ENCODE results near the gene MAPKAP1.

MAPKAP1 gene

DNA sequence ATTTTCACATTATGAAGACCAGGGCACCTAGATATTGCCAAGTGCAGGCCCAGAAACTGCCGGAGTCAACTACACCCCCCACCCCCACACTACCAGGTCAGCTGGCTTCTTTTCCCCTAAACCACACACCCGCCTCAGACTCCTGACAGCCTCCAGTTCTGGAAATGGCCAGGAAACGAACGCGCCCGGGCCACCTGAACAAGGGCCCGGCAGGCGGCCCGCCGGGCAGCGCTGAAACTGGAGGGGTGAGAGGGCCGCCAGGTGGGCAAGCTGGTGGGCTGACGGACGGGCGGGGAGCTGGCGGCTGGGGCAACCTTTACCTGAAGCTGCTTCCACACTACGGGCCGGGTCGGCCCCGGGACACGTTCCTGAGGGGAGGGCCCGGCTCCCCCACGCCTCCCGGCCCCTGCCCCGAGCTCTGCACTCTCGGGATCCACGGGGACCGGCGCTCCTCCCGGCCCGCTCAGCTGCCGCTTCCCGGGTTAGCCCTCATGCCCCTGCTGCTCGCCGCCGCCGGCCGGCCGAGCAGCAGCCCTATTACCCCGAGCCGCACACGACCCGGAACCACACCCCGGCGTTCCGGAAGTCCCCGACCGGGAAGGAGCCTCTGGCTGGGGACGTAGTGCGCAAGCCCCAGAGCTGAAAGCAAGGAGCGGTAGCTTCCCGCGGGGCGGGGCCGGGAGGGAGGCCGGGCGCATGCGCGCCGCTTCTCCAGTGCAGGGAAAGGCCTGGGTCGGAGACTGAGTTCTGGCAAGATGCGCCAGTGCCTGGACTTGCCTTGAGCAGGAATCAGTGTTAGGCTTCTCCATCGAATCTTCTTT lies at the start of gene MAPKAP1:
Gene MAPKAP1 (minus strand): TSS at position 558 of the 821 bp plus-strand sequence. CDS start 34,634 bp downstream, outside the sequence.
- peak within 1 kb of the TSS; percentile 85 for H3K4me3 ChIP-seq (ENCODE audit: low read length)
- H3K27ac ChIP-seq (ENCODE audit: low read depth, low read length) = peak within 1 kb of the TSS; percentile 72

GRCh38 chr9:125756518-125756917 lies 49.5 kb upstream of the MAPKAP1 start:
- no peak overlapping the region for H3K9ac ChIP-seq (ENCODE audit: low read length)
- H3K4me3 ChIP-seq (ENCODE audit: low read length) = no peak overlapping the region
- no peaks in the 10 kb centered on the region for H3K27me3 ChIP-seq (ENCODE audit: control insufficient read depth, insufficient read depth, low read length)
- no peak overlapping the region for H3K27ac ChIP-seq (ENCODE audit: low read depth, low read length)
- peaks cover 21% of the 10 kb centered on the region for H3K4me1 ChIP-seq (ENCODE audit: control insufficient read depth, insufficient read depth, low read length)
- H3K36me3 ChIP-seq (ENCODE audit: control insufficient read depth, insufficient read depth, low read length) = no peaks in the 10 kb centered on the region

More for the DNA sequence above, at the start of gene MAPKAP1:
- Histone ChIP-seq H3K27me3 (ENCODE audit: control insufficient read depth, insufficient read depth, low read length) (no peaks in the 10 kb centered on the region), H3K4me1 (ENCODE audit: control insufficient read depth, insufficient read depth, low read length) (peaks cover 4% of the 10 kb centered on the region), H3K9ac (ENCODE audit: low read length) (peak within 1 kb of the TSS; percentile 69), H3K36me3 (ENCODE audit: control insufficient read depth, insufficient read depth, low read length) (no peaks in the 10 kb centered on the region)

DNA sequence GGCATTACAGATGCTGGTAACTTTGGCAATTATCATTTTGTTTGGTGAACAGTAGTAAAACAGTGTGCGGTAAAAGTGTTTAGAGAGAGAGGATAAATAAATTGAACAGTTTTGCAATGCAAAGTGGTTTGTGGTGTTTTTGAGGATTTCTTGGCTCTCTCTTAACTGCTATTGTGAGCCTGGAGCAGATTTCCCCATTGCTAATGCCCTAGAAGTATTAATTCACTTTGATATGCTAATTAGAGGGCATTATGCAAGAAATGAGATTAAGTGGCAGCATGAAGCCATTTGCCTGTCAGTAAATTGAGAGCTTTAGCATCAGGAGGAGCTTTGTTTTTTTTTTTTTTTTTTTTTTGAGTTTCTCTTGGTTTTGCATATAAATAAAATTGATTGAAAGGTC lies 48.3 kb upstream of the MAPKAP1 start:
- no peaks in the 10 kb centered on the region for H3K27me3 ChIP-seq (ENCODE audit: control insufficient read depth, insufficient read depth, low read length)
- no peak overlapping the region for H3K9ac ChIP-seq (ENCODE audit: low read length)
- no peak overlapping the region for H3K27ac ChIP-seq (ENCODE audit: low read depth, low read length)
- no peak overlapping the region for H3K4me3 ChIP-seq (ENCODE audit: low read length)
- H3K36me3 ChIP-seq (ENCODE audit: control insufficient read depth, insufficient read depth, low read length) = no peaks in the 10 kb centered on the region
- peaks cover 21% of the 10 kb centered on the region for H3K4me1 ChIP-seq (ENCODE audit: control insufficient read depth, insufficient read depth, low read length)

DNA sequence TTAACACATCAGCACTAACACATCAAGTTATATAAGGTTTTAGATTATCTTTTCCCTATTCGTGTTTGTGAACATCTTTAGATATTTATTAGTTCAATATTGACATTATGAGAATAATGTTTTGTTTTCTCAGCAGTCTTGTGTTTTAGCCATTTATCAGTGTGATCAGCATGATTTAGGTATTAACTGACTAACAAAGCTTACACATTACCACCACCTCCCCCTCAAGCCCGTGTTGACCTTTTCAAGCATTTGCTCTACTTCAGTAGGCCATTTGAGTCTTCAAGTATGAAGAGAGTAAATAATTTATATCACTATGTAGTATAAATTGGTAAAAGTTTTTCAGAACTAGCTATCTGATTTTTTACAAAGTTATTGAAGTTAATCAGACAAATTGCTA lies 47.1 kb upstream of the MAPKAP1 start:
- Histone ChIP-seq H3K36me3 (ENCODE audit: control insufficient read depth, insufficient read depth, low read length) (no peaks in the 10 kb centered on the region), H3K4me3 (ENCODE audit: low read length) (no peak overlapping the region), H3K9ac (ENCODE audit: low read length) (no peak overlapping the region), H3K27ac (ENCODE audit: low read depth, low read length) (no peak overlapping the region), H3K27me3 (ENCODE audit: control insufficient read depth, insufficient read depth, low read length) (no peaks in the 10 kb centered on the region), H3K4me1 (ENCODE audit: control insufficient read depth, insufficient read depth, low read length) (peaks cover 13% of the 10 kb centered on the region)

- Histone ChIP-seq H3K4me3 (ENCODE audit: low read length) (no peak overlapping the region), H3K27me3 (ENCODE audit: control insufficient read depth, insufficient read depth, low read length) (no peaks in the 10 kb centered on the region), H3K36me3 (ENCODE audit: control insufficient read depth, insufficient read depth, low read length) (no peaks in the 10 kb centered on the region), H3K9ac (ENCODE audit: low read length) (no peak overlapping the region), H3K27ac (ENCODE audit: low read depth, low read length) (no peak overlapping the region), H3K4me1 (ENCODE audit: control insufficient read depth, insufficient read depth, low read length) (peaks cover 9% of the 10 kb centered on the region)
Measured at GRCh38 chr9:125752070-125752628, 45.1 kb upstream of the MAPKAP1 start.

GRCh38 chr9:125750627-125751011 lies 43.6 kb upstream of the MAPKAP1 start:
- peak overlapping the region; percentile 69 for H3K4me3 ChIP-seq (ENCODE audit: low read length)
- peaks cover 10% of the 10 kb centered on the region for H3K4me1 ChIP-seq (ENCODE audit: control insufficient read depth, insufficient read depth, low read length)
- no peaks in the 10 kb centered on the region for H3K36me3 ChIP-seq (ENCODE audit: control insufficient read depth, insufficient read depth, low read length)
- peak overlapping the region; percentile 85 for H3K27ac ChIP-seq (ENCODE audit: low read depth, low read length)
- no peaks in the 10 kb centered on the region for H3K27me3 ChIP-seq (ENCODE audit: control insufficient read depth, insufficient read depth, low read length)
- no peak overlapping the region for H3K9ac ChIP-seq (ENCODE audit: low read length)

GRCh38 chr9:125749951-125750626 lies 43.1 kb upstream of the MAPKAP1 start:
- Histone ChIP-seq H3K27ac (ENCODE audit: low read depth, low read length) (peak overlapping the region; percentile 85), H3K36me3 (ENCODE audit: control insufficient read depth, insufficient read depth, low read length) (no peaks in the 10 kb centered on the region), H3K4me1 (ENCODE audit: control insufficient read depth, insufficient read depth, low read length) (peaks cover 12% of the 10 kb centered on the region), H3K4me3 (ENCODE audit: low read length) (peak overlapping the region; percentile 69), H3K9ac (ENCODE audit: low read length) (no peak overlapping the region), H3K27me3 (ENCODE audit: control insufficient read depth, insufficient read depth, low read length) (no peaks in the 10 kb centered on the region)

- H3K9ac ChIP-seq (ENCODE audit: low read length) = no peak overlapping the region
- peak overlapping the region; percentile 69 for H3K4me3 ChIP-seq (ENCODE audit: low read length)
- no peaks in the 10 kb centered on the region for H3K36me3 ChIP-seq (ENCODE audit: control insufficient read depth, insufficient read depth, low read length)
- peaks cover 14% of the 10 kb centered on the region for H3K4me1 ChIP-seq (ENCODE audit: control insufficient read depth, insufficient read depth, low read length)
- peak overlapping the region; percentile 85 for H3K27ac ChIP-seq (ENCODE audit: low read depth, low read length)
- H3K27me3 ChIP-seq (ENCODE audit: control insufficient read depth, insufficient read depth, low read length) = no peaks in the 10 kb centered on the region
Measured at GRCh38 chr9:125749287-125749935, 42.4 kb upstream of the MAPKAP1 start.

DNA sequence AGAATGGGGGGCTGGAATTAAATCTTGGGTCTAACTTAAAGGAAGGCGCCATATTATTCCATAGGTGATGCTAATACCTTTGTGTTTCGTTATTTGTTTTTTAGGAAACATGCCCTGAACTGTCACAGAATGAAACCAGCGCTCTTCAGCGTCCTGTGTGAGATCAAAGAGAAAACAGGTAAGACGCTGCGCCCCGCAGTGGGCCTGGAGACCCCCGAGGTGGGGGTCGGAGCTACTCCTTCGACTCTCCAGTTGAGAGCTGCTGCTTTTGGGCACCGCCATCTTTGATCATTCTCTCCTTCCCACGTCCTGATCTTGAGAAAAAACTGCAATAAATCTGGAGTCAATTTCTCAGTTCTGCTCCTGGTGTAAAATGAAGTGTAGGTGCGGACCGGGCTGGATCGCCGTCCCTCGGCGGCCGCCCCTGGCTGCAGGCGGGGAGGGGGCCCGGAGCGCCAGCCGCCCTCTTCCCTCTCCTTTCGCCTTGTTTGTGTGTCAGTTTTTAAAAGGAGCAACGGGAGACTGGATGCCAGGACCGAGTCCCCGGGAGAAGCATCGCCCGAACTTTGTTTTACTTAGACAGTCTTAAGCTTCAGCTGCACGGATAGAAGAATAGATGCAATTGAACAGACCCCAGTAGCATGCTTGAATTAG lies 41.6 kb upstream of the MAPKAP1 start:
- Histone ChIP-seq H3K36me3 (ENCODE audit: control insufficient read depth, insufficient read depth, low read length) (no peaks in the 10 kb centered on the region), H3K27ac (ENCODE audit: low read depth, low read length) (peak overlapping the region; percentile 85), H3K9ac (ENCODE audit: low read length) (peak overlapping the region; percentile 53), H3K4me3 (ENCODE audit: low read length) (peak overlapping the region; percentile 69), H3K4me1 (ENCODE audit: control insufficient read depth, insufficient read depth, low read length) (peaks cover 9% of the 10 kb centered on the region), H3K27me3 (ENCODE audit: control insufficient read depth, insufficient read depth, low read length) (no peaks in the 10 kb centered on the region)

- Histone ChIP-seq H3K4me3 (ENCODE audit: low read length) (peak overlapping the region; percentile 69), H3K36me3 (ENCODE audit: control insufficient read depth, insufficient read depth, low read length) (no peaks in the 10 kb centered on the region), H3K27me3 (ENCODE audit: control insufficient read depth, insufficient read depth, low read length) (no peaks in the 10 kb centered on the region), H3K27ac (ENCODE audit: low read depth, low read length) (peak overlapping the region; percentile 85), H3K4me1 (ENCODE audit: control insufficient read depth, insufficient read depth, low read length) (peaks cover 9% of the 10 kb centered on the region), H3K9ac (ENCODE audit: low read length) (no peak overlapping the region)
Measured at GRCh38 chr9:125747765-125748445, 40.9 kb upstream of the MAPKAP1 start.

GRCh38 chr9:125747053-125747764 lies 40.2 kb upstream of the MAPKAP1 start, which contains the start of gene PBX3:
PBX3 (plus strand) TSS chr9:125747373.
- Histone ChIP-seq H3K9ac (ENCODE audit: low read length) (peak within 1 kb of the TSS; percentile 1), H3K27ac (ENCODE audit: low read depth, low read length) (peak within 1 kb of the TSS; percentile 85), H3K4me3 (ENCODE audit: low read length) (peak within 1 kb of the TSS; percentile 69), H3K27me3 (ENCODE audit: control insufficient read depth, insufficient read depth, low read length) (no peaks in the 10 kb centered on the region), H3K4me1 (ENCODE audit: control insufficient read depth, insufficient read depth, low read length) (peaks cover 9% of the 10 kb centered on the region), H3K36me3 (ENCODE audit: control insufficient read depth, insufficient read depth, low read length) (no peaks in the 10 kb centered on the region)
